A549 (cell line): Measurements from ENCODE around the gene ARFGAP2. TPM values are rescaled to one million over a fixed set of nuclear protein-coding genes. Genes with fewer than 3 reads are reported as not detected.

ENCODE experiments used
- ATAC-seq, 2 experiments: fragments of 200-7000 bp in 1 of 2; fragments of >200 bp in 1 of 2; cut with Nextera tagmentation in 1 of 2; cut with Tn5 transposase in 1 of 2; 3 replicates each; pipeline versions ENCODE4 v1.8.0 to v1.9.1; 2018 to 2020; ENCODE audit warnings: mild to moderate bottlenecking in 1 of 2, moderate library complexity in 1 of 2
- CTCF ChIA-PET: fragments of 300-600 bp; sonication (Branson Sonifier 250); formaldehyde crosslinking; extraction: SDS; loops from one replicate; lab custom pipeline; 2021; ENCODE audit warnings: antibody characterized with exemption, inconsistent platforms; lab: Yijun Ruan, JAX
- POLR2A ChIA-PET: fragments of 350-600 bp; formaldehyde crosslinking; extraction: SDS; loops from one replicate; lab custom pipeline; 2021; ENCODE audit warnings: antibody characterized with exemption, inconsistent platforms; lab: Yijun Ruan, JAX
- DNase-seq, 2 experiments: peaks; one replicate each; pipeline versions ENCODE4 v3.0.0 to v3.0.0-alpha.2; 2011 to 2016; ENCODE audit warnings: low read depth in 1 of 2, low spot score in 1 of 2
- FAIRE-seq: peaks from 2 replicates; lab custom pipeline; 2011; peaks lifted over from hg19 to GRCh38; lab: Jason Lieb, UNC
- H3K27ac ChIP-seq, 2 experiments: fragments of >200 bp; sonication (Bioruptor Twin); formaldehyde crosslinking; 3 replicates each; pipeline ENCODE4 v1.5.1; 2016 to 2017
- H3K4me1 ChIP-seq: fragments of >200 bp; sonication (Bioruptor Twin); formaldehyde crosslinking; 3 replicates; pipeline ENCODE4 v1.6.1; 2016
- H3K4me2 ChIP-seq: fragments of >200 bp; sonication (Bioruptor Twin); formaldehyde crosslinking; 3 replicates; pipeline ENCODE4 v1.6.1; 2016
- H3K4me3 ChIP-seq: fragments of >200 bp; sonication (Bioruptor Twin); formaldehyde crosslinking; 3 replicates; pipeline ENCODE4 v1.5.1; 2016
- H3K9me3 ChIP-seq: fragments of >200 bp; sonication (Bioruptor Twin); formaldehyde crosslinking; 3 replicates; pipeline ENCODE4 v1.6.1; 2016
- BHLHE40 ChIP-seq: IDR thresholded peaks from 2 replicates; pipeline ENCODE4 v1.6.1; 2012; ENCODE audit warnings: low read depth, low read length, inconsistent platforms
- CBX2 ChIP-seq: fragments of 200-600 bp; sonication (generic); IDR thresholded peaks from 2 replicates; pipeline ENCODE4 v1.6.1; 2016; ENCODE audit warnings: low read depth, mild to moderate bottlenecking, borderline replicate concordance
- CBX8 ChIP-seq: fragments of 200-600 bp; sonication (generic); IDR thresholded peaks from 2 replicates; pipeline ENCODE4 v1.6.1; 2016
- CEBPB ChIP-seq, 2 experiments: fragments of >200 bp in 1 of 2; sonication (Bioruptor Twin) in 1 of 2; formaldehyde crosslinking in 1 of 2; IDR thresholded peaks; 2 replicates each; pipeline ENCODE4 v1.6.1; 2012 to 2016
- CHD2 ChIP-seq: fragments of 150-350 bp; IDR thresholded peaks from 2 replicates; pipeline ENCODE4 v1.6.1; 2014; ENCODE audit warnings: low read length; ENCODE audit not compliant: partially characterized antibody
- E2F6 ChIP-seq: IDR thresholded peaks from 2 replicates; pipeline ENCODE4 v1.6.1; 2012; ENCODE audit warnings: low read depth, borderline replicate concordance
- EHMT2 ChIP-seq: fragments of 200-600 bp; sonication (generic); IDR thresholded peaks from 2 replicates; pipeline ENCODE4 v1.6.1; 2016; ENCODE audit warnings: antibody characterized with exemption, low read depth, mild to moderate bottlenecking, moderate library complexity
- EP300 ChIP-seq, 2 experiments: fragments of >200 bp; sonication (Bioruptor Twin); formaldehyde crosslinking; IDR thresholded peaks; 2 replicates in 1 of 2; 3 replicates in 1 of 2; pipeline ENCODE4 v1.6.1; 2016 to 2017
- FOXS1 ChIP-seq: fragments of 250-450 bp; sonication (Bioruptor Pico); IDR thresholded peaks from 2 replicates; pipeline ENCODE4 v1.5.0; 2020; ENCODE audit warnings: mild to moderate bottlenecking, moderate library complexity
- GATA3 ChIP-seq: IDR thresholded peaks from 2 replicates; pipeline ENCODE4 v1.6.1; 2012; ENCODE audit warnings: borderline replicate concordance
- HDAC2 ChIP-seq: fragments of 200-600 bp; sonication (generic); IDR thresholded peaks from 2 replicates; pipeline ENCODE4 v1.6.1; 2016
- HES2 ChIP-seq: fragments of >200 bp; sonication (Bioruptor Twin); formaldehyde crosslinking; IDR thresholded peaks from 2 replicates; pipeline ENCODE4 v1.6.1; 2016
- KDM5A ChIP-seq: fragments of 200-600 bp; sonication (generic); IDR thresholded peaks from 2 replicates; pipeline ENCODE4 v1.6.1; 2016; ENCODE audit warnings: antibody characterized with exemption, mild to moderate bottlenecking
- MAFK ChIP-seq: fragments of 450-650 bp; IDR thresholded peaks from 2 replicates; pipeline ENCODE4 v1.6.1; 2014; ENCODE audit not compliant: partially characterized antibody
- MAZ ChIP-seq: fragments of 150-350 bp; IDR thresholded peaks from 2 replicates; pipeline ENCODE4 v1.6.1; 2014; ENCODE audit warnings: antibody characterized with exemption, low read depth, low read length, borderline replicate concordance
- NR3C1 ChIP-seq: fragments of >200 bp; sonication (Bioruptor Twin); formaldehyde crosslinking; IDR thresholded peaks from 3 replicates; pipeline ENCODE4 v1.6.1; 2017
- RAD21 ChIP-seq, 2 experiments: fragments of >200 bp in 1 of 2; sonication (Bioruptor Twin) in 1 of 2; formaldehyde crosslinking in 1 of 2; IDR thresholded peaks in 1 of 2; conservative IDR thresholded peaks in 1 of 2; 2 replicates in 1 of 2; 3 replicates in 1 of 2; pipeline ENCODE4 v1.6.1; 2012 to 2018; ENCODE audit warnings: inconsistent platforms in 1 of 2
- RARB ChIP-seq: fragments of 250-450 bp; sonication (Bioruptor Pico); IDR thresholded peaks from 2 replicates; pipeline ENCODE4 v1.8.0; 2021; ENCODE audit warnings: mild to moderate bottlenecking, moderate library complexity
- REST ChIP-seq: fragments of 200-600 bp; sonication (generic); IDR thresholded peaks from 2 replicates; pipeline ENCODE4 v1.6.1; 2016; ENCODE audit warnings: antibody characterized with exemption, mild to moderate bottlenecking, moderate library complexity
- SREBF2 ChIP-seq: fragments of 450-650 bp; IDR thresholded peaks from 2 replicates; pipeline ENCODE4 v1.6.1; 2014; ENCODE audit warnings: mild to moderate bottlenecking, moderate library complexity
- TP53 ChIP-seq: fragments of 250-450 bp; sonication (Bioruptor Pico); IDR thresholded peaks from 2 replicates; pipeline ENCODE4 v1.5.0; 2021; ENCODE audit warnings: mild to moderate bottlenecking, moderate library complexity
- USF2 ChIP-seq: fragments of 450-650 bp; IDR thresholded peaks from 2 replicates; pipeline ENCODE4 v1.6.1; 2014; ENCODE audit warnings: antibody characterized with exemption
- ZSCAN20 ChIP-seq: fragments of 250-450 bp; sonication (Bioruptor Pico); IDR thresholded peaks from 2 replicates; pipeline ENCODE4 v1.8.0; 2022; ENCODE audit warnings: mild to moderate bottlenecking, moderate library complexity
- WGBS: methylation state at CpG from one replicate; pipeline ENCODE4 v1.1.6; 2017; ENCODE audit errors: missing lambda C conversion rate; 5-methylcytosine and 5-hydroxymethylcytosine counted together
- polyA plus RNA-seq, 4 experiments: library from polyadenylated mRNA; depleted of rRNA in 3 of 4; stranded (reverse); fragments of >200 nt; fragmentation: RNase III in 1 of 4; extraction: RNeasy Plus Mini Kit Qiagen cat#74134 plus additional on column Dnase treatment in 1 of 4; gene quantifications; 2 replicates in 3 of 4; 3 replicates in 1 of 4; pipeline ENCODE4 v1.2.3, GENCODE V29; 2011 to 2017
- TF ChIP-seq, protein P1 (sequence below): fragments of >200 bp; sonication (Bioruptor Twin); formaldehyde crosslinking; IDR thresholded peaks from 3 replicates; pipeline ENCODE4 v1.5.1; 2016
- TF ChIP-seq, protein P2 (sequence below): fragments of 250-450 bp; sonication (Bioruptor Pico); IDR thresholded peaks from 2 replicates; pipeline ENCODE4 v1.5.0; 2021; ENCODE audit warnings: mild to moderate bottlenecking, moderate library complexity, borderline replicate concordance

Gene ARFGAP2
- polyA plus RNA-seq, 2 of the 4 experiments (the other 2 are of a cell fraction) = 29.5 to 34.0 TPM

GRCh38 chr11:47136921-47137320, 39.8 kb downstream of the ARFGAP2 start (continued):
- no peak for TF ChIP-seq E2F6
- TF ChIP-seq CEBPB (IDR thresholded peaks at IDR 0.05) = no peak
- TF ChIP-seq, all 56 proteins: peak for 0

DNA sequence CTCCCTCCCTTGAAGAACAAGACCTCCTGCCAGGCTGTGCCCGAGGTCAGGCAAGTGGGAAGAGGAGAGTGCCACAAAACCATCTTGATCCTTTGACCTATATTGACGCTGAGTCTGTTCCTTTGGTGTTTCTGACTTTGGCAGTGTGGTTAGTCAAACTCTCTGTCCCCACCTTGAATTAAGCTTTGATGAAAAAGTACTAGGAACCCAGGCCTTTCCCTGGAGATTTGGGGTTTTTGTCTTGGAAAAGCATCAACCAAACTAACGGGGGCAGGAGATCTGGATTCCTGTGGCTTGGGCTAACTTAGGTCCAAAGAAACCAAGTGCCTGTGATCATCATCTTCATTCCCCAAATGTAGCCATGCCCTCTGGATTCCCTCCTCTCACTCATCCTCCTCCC, 40.4 kb downstream of the ARFGAP2 start:
- 82% methylated on average over 3 of the region's 3 CpGs for WGBS
- no peak for FAIRE-seq
- POLR2A ChIA-PET = no interaction called here

GRCh38 chr11:47132981-47133380, 43.7 kb downstream of the ARFGAP2 start:
- Histone ChIP-seq H3K4me1 (no peaks in the 10 kb centered on the region), H3K4me2 (no peak overlapping the region), H3K27ac (no peak overlapping the region), H3K4me3 (no peak overlapping the region), H3K9me3 (no peaks in the 10 kb centered on the region)
- ChIA-PET CTCF (interaction anchor here (0.8 to 3.3 kb wide), 4 partner anchors 11 to 219 kb away, joined by 3 to 21 read pairs (median 4); no protein-coding TSS in a partner anchor), POLR2A (interaction anchor here (0.5 kb wide), 1 partner anchor 37 kb away, joined by 5 read pairs; no protein-coding TSS in a partner anchor)
- 65% methylated on average over 1 of the region's 1 CpG for WGBS
- FAIRE-seq = no peak
- no peak for TF ChIP-seq SREBF2
- no peak for TF ChIP-seq USF2
- TF ChIP-seq KDM5A = no peak
- no peak for TF ChIP-seq MAZ
- no peak for TF ChIP-seq FOXS1
- TF ChIP-seq CBX8 = no peak
- no peak for TF ChIP-seq CBX2
- TF ChIP-seq ZSCAN20 (CRISPR knock-in tag) = no peak
- TF ChIP-seq EP300 (IDR thresholded peaks at IDR 0.05) = no peak
- TF ChIP-seq RARB (CRISPR knock-in tag) = no peak
- no peak for TF ChIP-seq REST
- TF ChIP-seq EHMT2 = no peak
- TF ChIP-seq HDAC2 = no peak
- no peak for TF ChIP-seq NR3C1
- no peak for TF ChIP-seq BHLHE40
- no peak for DNase-seq
- ATAC-seq = no peak

More for the DNA sequence above, 40.4 kb downstream of the ARFGAP2 start:
- ATAC-seq (no peak), DNase-seq (no peak)
- H3K4me1 ChIP-seq = no peaks in the 10 kb centered on the region
- no peak overlapping the region for H3K27ac ChIP-seq
- no peaks in the 10 kb centered on the region for H3K9me3 ChIP-seq
- H3K4me3 ChIP-seq = no peak overlapping the region
- no peak for TF ChIP-seq CHD2
- no peak for TF ChIP-seq FOXS1
- no peak for TF ChIP-seq EP300 (IDR thresholded peaks at IDR 0.05)
- TF ChIP-seq GATA3 = no peak
- TF ChIP-seq, protein P1, sequence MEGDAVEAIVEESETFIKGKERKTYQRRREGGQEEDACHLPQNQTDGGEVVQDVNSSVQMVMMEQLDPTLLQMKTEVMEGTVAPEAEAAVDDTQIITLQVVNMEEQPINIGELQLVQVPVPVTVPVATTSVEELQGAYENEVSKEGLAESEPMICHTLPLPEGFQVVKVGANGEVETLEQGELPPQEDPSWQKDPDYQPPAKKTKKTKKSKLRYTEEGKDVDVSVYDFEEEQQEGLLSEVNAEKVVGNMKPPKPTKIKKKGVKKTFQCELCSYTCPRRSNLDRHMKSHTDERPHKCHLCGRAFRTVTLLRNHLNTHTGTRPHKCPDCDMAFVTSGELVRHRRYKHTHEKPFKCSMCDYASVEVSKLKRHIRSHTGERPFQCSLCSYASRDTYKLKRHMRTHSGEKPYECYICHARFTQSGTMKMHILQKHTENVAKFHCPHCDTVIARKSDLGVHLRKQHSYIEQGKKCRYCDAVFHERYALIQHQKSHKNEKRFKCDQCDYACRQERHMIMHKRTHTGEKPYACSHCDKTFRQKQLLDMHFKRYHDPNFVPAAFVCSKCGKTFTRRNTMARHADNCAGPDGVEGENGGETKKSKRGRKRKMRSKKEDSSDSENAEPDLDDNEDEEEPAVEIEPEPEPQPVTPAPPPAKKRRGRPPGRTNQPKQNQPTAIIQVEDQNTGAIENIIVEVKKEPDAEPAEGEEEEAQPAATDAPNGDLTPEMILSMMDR = no peak
- TF ChIP-seq, protein P2, sequence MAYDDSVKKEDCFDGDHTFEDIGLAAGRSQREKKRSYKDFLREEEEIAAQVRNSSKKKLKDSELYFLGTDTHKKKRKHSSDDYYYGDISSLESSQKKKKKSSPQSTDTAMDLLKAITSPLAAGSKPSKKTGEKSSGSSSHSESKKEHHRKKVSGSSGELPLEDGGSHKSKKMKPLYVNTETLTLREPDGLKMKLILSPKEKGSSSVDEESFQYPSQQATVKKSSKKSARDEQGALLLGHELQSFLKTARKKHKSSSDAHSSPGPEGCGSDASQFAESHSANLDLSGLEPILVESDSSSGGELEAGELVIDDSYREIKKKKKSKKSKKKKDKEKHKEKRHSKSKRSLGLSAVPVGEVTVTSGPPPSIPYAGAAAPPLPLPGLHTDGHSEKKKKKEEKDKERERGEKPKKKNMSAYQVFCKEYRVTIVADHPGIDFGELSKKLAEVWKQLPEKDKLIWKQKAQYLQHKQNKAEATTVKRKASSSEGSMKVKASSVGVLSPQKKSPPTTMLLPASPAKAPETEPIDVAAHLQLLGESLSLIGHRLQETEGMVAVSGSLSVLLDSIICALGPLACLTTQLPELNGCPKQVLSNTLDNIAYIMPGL (CRISPR knock-in tag) = no peak
- TF ChIP-seq MAFK = no peak
- no peak for TF ChIP-seq HES2
- no peak for TF ChIP-seq TP53 (CRISPR knock-in tag)
- TF ChIP-seq RAD21 (conservative IDR thresholded peaks at IDR 0.05 in 1 of 2, IDR thresholded peaks at IDR 0.05 in 1 of 2) = no peak
- no peak for TF ChIP-seq BHLHE40
- no peak overlapping the region for H3K4me2 ChIP-seq
- CTCF ChIA-PET = interaction anchor here (3.5 kb wide), 1 partner anchor 17 kb away, joined by 14 read pairs; no protein-coding TSS in a partner anchor
